NOMO-1 (cell line): Measurements from ENCODE around the gene SSH3.
"Not testable (repeated sequence)": the region's sequence is repeated elsewhere in the genome, so short reads cannot be mapped to it uniquely, and the experiment has no call there.

Source experiments
- DNase-seq, 2 experiments: peaks; one replicate each; lab custom pipeline; 2025; ENCODE audit not compliant: unreplicated experiment in 2 of 2; lab: John Stamatoyannopoulos, UW

The SSH3 gene

GRCh38 chr11:67303132-67303834, at the start of gene SSH3:
TSS of gene SSH3 (plus strand) at chr11:67303530. CDS start at chr11:67303626, 96 bp downstream.
- DNase-seq, result peak; percentile 76 to 87

GRCh38 chr11:67253872-67254624, 49.3 kb upstream of the SSH3 start:
- DNase-seq, result no peak

- no peak for DNase-seq
Observed at GRCh38 chr11:67254798-67255197, 48.5 kb upstream of the SSH3 start.

GRCh38 chr11:67255353-67255752, 48.0 kb upstream of the SSH3 start:
- no peak for DNase-seq

- DNase-seq, result no peak
Observed at GRCh38 chr11:67255864-67256263, 47.5 kb upstream of the SSH3 start.

- DNase-seq, result peak; percentile 38 to 77
Observed at GRCh38 chr11:67256477-67257135, 46.7 kb upstream of the SSH3 start.

- DNase-seq, result no peak
Observed at GRCh38 chr11:67260406-67260805, 42.9 kb upstream of the SSH3 start.

GRCh38 chr11:67260885-67261639, 42.3 kb upstream of the SSH3 start:
- DNase-seq, result not testable (repeated sequence)

- DNase-seq, result no peak
Observed at GRCh38 chr11:67261640-67261945, 41.7 kb upstream of the SSH3 start.

- no peak for DNase-seq
Observed at GRCh38 chr11:67261946-67262681, 41.2 kb upstream of the SSH3 start.

GRCh38 chr11:67262731-67263675, 40.3 kb upstream of the SSH3 start:
- peak; percentile 87 to 89 for DNase-seq

- no peak for DNase-seq
Observed at GRCh38 chr11:67264260-67264659, 39.1 kb upstream of the SSH3 start.

GRCh38 chr11:67264877-67265632, 38.3 kb upstream of the SSH3 start:
- DNase-seq, result no peak

GRCh38 chr11:67265633-67266448, 37.5 kb upstream of the SSH3 start:
- peak; percentile 50 to 75 for DNase-seq

- peak in 1 of 2 experiments; percentile 29 for DNase-seq
Observed at GRCh38 chr11:67266449-67267187, 36.7 kb upstream of the SSH3 start, which contains the start of gene GRK2. TSS of gene GRK2 (plus strand) at chr11:67266473. CDS start at chr11:67266700, 227 bp downstream.

GRCh38 chr11:67267188-67268080, 35.9 kb upstream of the SSH3 start:
- DNase-seq, result no peak
